GM06990 (cell line): ENCODE data around the gene MYL12B.

Experiments
- DNase-seq: peaks from one replicate; pipeline ENCODE4 v3.0.0-alpha.2; 2011; ENCODE audit not compliant: insufficient read length; ENCODE audit errors: extremely low read depth
- H3K27me3 ChIP-seq: replicated peaks from 2 replicates; pipeline ENCODE4 v1.6.0; 2011; ENCODE audit warnings: low read length; ENCODE audit not compliant: control insufficient read depth, insufficient read depth
- H3K36me3 ChIP-seq: 2 replicates; pipeline ENCODE4 v1.5.1; 2011; ENCODE audit warnings: low read length; ENCODE audit not compliant: control insufficient read depth, insufficient read depth
- H3K4me3 ChIP-seq: replicated peaks from 2 replicates; pipeline ENCODE4 v1.5.1; 2011; ENCODE audit warnings: low read depth, mild to moderate bottlenecking, control low read depth, low read length
- CTCF ChIP-seq: IDR thresholded peaks from 2 replicates; pipeline ENCODE4 v1.5.1; 2011; ENCODE audit warnings: low read length, control low read depth, mild to moderate bottlenecking, inconsistent platforms; ENCODE audit not compliant: insufficient read depth, poor library complexity, severe bottlenecking

Gene MYL12B

GRCh38 chr18:3223356-3223755 lies 38.6 kb upstream of the MYL12B start:
- no peak overlapping the region for H3K4me3 ChIP-seq
- no peak for DNase-seq
- no peak for TF ChIP-seq CTCF
- H3K36me3 ChIP-seq = no peaks in the 10 kb centered on the region
- H3K27me3 ChIP-seq = no peaks in the 10 kb centered on the region

GRCh38 chr18:3224223-3224622 lies 37.7 kb upstream of the MYL12B start:
- no peak for DNase-seq
- H3K27me3 ChIP-seq = no peaks in the 10 kb centered on the region
- no peak for TF ChIP-seq CTCF
- no peak overlapping the region for H3K4me3 ChIP-seq
- no peaks in the 10 kb centered on the region for H3K36me3 ChIP-seq

- TF ChIP-seq CTCF = no peak
- no peaks in the 10 kb centered on the region for H3K27me3 ChIP-seq
- no peaks in the 10 kb centered on the region for H3K36me3 ChIP-seq
- no peak overlapping the region for H3K4me3 ChIP-seq
- no peak for DNase-seq
These were observed 36.3 kb upstream of the MYL12B start for GRCh38 chr18:3225588-3225987.

GRCh38 chr18:3226048-3226447 lies 35.9 kb upstream of the MYL12B start:
- no peak for DNase-seq
- Histone ChIP-seq H3K27me3 (no peaks in the 10 kb centered on the region), H3K4me3 (no peak overlapping the region), H3K36me3 (no peaks in the 10 kb centered on the region)
- TF ChIP-seq CTCF = no peak

GRCh38 chr18:3230401-3231334 lies 31.3 kb upstream of the MYL12B start:
- Histone ChIP-seq H3K4me3 (no peak overlapping the region), H3K36me3 (no peaks in the 10 kb centered on the region), H3K27me3 (no peaks in the 10 kb centered on the region)
- no peak for TF ChIP-seq CTCF
- DNase-seq = no peak
